WTC11 (cell line): ENCODE data around the gene RAMAC.

Experiments used
- AFF4 ChIP-seq: sonication (generic); formaldehyde crosslinking; IDR thresholded peaks from 2 replicates; pipeline ENCODE4 v1.8.1; 2023; ENCODE audit warnings: mild to moderate bottlenecking, missing genetic modification reagents, borderline replicate concordance
- ATF1 ChIP-seq: sonication (generic); formaldehyde crosslinking; IDR thresholded peaks from 2 replicates; pipeline ENCODE4 v1.8.1; 2023; ENCODE audit warnings: mild to moderate bottlenecking, moderate library complexity, missing genetic modification reagents
- CREB1 ChIP-seq: sonication (generic); formaldehyde crosslinking; IDR thresholded peaks from 2 replicates; pipeline ENCODE4 v1.8.0; 2023; ENCODE audit warnings: mild to moderate bottlenecking, missing genetic modification reagents
- CTCF ChIP-seq: fragments of 200-600 bp; IDR thresholded peaks from 2 replicates; pipeline ENCODE4 v1.8.0; 2022; ENCODE audit warnings: antibody characterized with exemption
- HMGXB4 ChIP-seq: sonication (generic); formaldehyde crosslinking; IDR thresholded peaks from 2 replicates; pipeline ENCODE4 v1.8.1; 2023; ENCODE audit warnings: mild to moderate bottlenecking, moderate library complexity, missing genetic modification reagents
- IRF1 ChIP-seq: sonication (generic); formaldehyde crosslinking; IDR thresholded peaks from 2 replicates; pipeline ENCODE4 v1.8.0; 2023; ENCODE audit warnings: missing genetic modification reagents
- JUN ChIP-seq: sonication (generic); formaldehyde crosslinking; IDR thresholded peaks from 2 replicates; pipeline ENCODE4 v1.8.0; 2023; ENCODE audit warnings: mild to moderate bottlenecking, missing genetic modification reagents
- MAX ChIP-seq: sonication (generic); formaldehyde crosslinking; IDR thresholded peaks from 2 replicates; pipeline ENCODE4 v1.8.0; 2022; ENCODE audit warnings: mild to moderate bottlenecking, missing genetic modification reagents
- NR3C1 ChIP-seq: sonication (generic); formaldehyde crosslinking; conservative IDR thresholded peaks from 2 replicates; pipeline ENCODE4 v1.8.1; 2023; ENCODE audit warnings: low read depth, mild to moderate bottlenecking, missing genetic modification reagents
- ZNF532 ChIP-seq: fragments of 250-450 bp; sonication (Bioruptor Pico); IDR thresholded peaks from 2 replicates; pipeline ENCODE4 v1.9.0; 2021; ENCODE audit warnings: mild to moderate bottlenecking, borderline replicate concordance
- ZNF671 ChIP-seq: fragments of 250-450 bp; sonication (Bioruptor Pico); IDR thresholded peaks from 2 replicates; pipeline ENCODE4 v1.8.0; 2021; ENCODE audit warnings: mild to moderate bottlenecking

- TF ChIP-seq CTCF (no peak), AFF4 (CRISPR knock-in tag) (no peak), HMGXB4 (CRISPR knock-in tag) (no peak), NR3C1 (CRISPR knock-in tag) (no peak), ZNF532 (no peak), MAX (CRISPR knock-in tag) (no peak), CREB1 (no peak), JUN (CRISPR knock-in tag) (no peak), ZNF671 (CRISPR knock-in tag) (no peak), ATF1 (CRISPR knock-in tag) (no peak), IRF1 (no peak)
These were observed 5.0 kb upstream of the RAMAC start for GRCh38 chr15:82980981-82981380.
